WTC11 (cell line): ENCODE results near the gene NRN1L. TPM values are rescaled to one million over a fixed set of nuclear protein-coding genes. Genes with fewer than 3 reads are reported as not detected.

Source experiments
- AFF4 ChIP-seq: sonication (generic); formaldehyde crosslinking; IDR thresholded peaks from 2 replicates; pipeline ENCODE4 v1.8.1; 2023; ENCODE audit warnings: mild to moderate bottlenecking, missing genetic modification reagents, borderline replicate concordance
- ARID4B ChIP-seq: sonication (generic); formaldehyde crosslinking; IDR thresholded peaks from 2 replicates; pipeline ENCODE4 v1.8.0; 2023; ENCODE audit warnings: missing genetic modification reagents, mild to moderate bottlenecking, borderline replicate concordance
- CREM ChIP-seq: sonication (generic); formaldehyde crosslinking; IDR thresholded peaks from 2 replicates; pipeline ENCODE4 v1.8.1; 2022; ENCODE audit warnings: mild to moderate bottlenecking, missing genetic modification reagents, moderate library complexity
- CTCF ChIP-seq: fragments of 200-600 bp; IDR thresholded peaks from 2 replicates; pipeline ENCODE4 v1.8.0; 2022; ENCODE audit warnings: antibody characterized with exemption
- EMX1 ChIP-seq: fragments of 250-450 bp; sonication (Bioruptor Pico); IDR thresholded peaks from 2 replicates; pipeline ENCODE4 v1.8.0; 2021; ENCODE audit warnings: mild to moderate bottlenecking
- FOXJ3 ChIP-seq: sonication (generic); formaldehyde crosslinking; IDR thresholded peaks from 2 replicates; pipeline ENCODE4 v1.9.0; 2021; ENCODE audit warnings: missing genetic modification reagents, mild to moderate bottlenecking, borderline replicate concordance
- GABPB1 ChIP-seq: sonication (generic); formaldehyde crosslinking; IDR thresholded peaks from 2 replicates; pipeline ENCODE4 v1.8.1; 2023; ENCODE audit warnings: mild to moderate bottlenecking, missing genetic modification reagents
- HMGA2 ChIP-seq: fragments of 250-450 bp; sonication (Bioruptor Pico); IDR thresholded peaks from 2 replicates; pipeline ENCODE4 v1.4.0; 2021; ENCODE audit warnings: mild to moderate bottlenecking, moderate library complexity
- KAT7 ChIP-seq: sonication (generic); formaldehyde crosslinking; IDR thresholded peaks from 2 replicates; pipeline ENCODE4 v1.8.1; 2023; ENCODE audit warnings: missing genetic modification reagents, mild to moderate bottlenecking, borderline replicate concordance
- PREB ChIP-seq: sonication (generic); formaldehyde crosslinking; IDR thresholded peaks from 2 replicates; pipeline ENCODE4 v1.8.1; 2022; ENCODE audit warnings: mild to moderate bottlenecking, missing genetic modification reagents, moderate library complexity, borderline replicate concordance
- TEAD1 ChIP-seq: sonication (generic); formaldehyde crosslinking; IDR thresholded peaks from 2 replicates; pipeline ENCODE4 v1.8.0; 2022; ENCODE audit warnings: mild to moderate bottlenecking, missing genetic modification reagents
- ZNF232 ChIP-seq: sonication (generic); formaldehyde crosslinking; IDR thresholded peaks from 2 replicates; pipeline ENCODE4 v1.8.0; 2022; ENCODE audit warnings: mild to moderate bottlenecking, missing genetic modification reagents
- ZNF423 ChIP-seq: fragments of 250-450 bp; sonication (Bioruptor Pico); IDR thresholded peaks from 2 replicates; pipeline ENCODE4 v2.1.2; 2022; ENCODE audit warnings: mild to moderate bottlenecking, moderate library complexity
- total RNA-seq: library from RNA; stranded (reverse); gene quantifications from 3 replicates; pipeline ENCODE4 v1.2.3, GENCODE V29; 2021
- TF ChIP-seq, protein P1 (sequence below): sonication (generic); formaldehyde crosslinking; IDR thresholded peaks from 2 replicates; pipeline ENCODE4 v1.8.1; 2023; ENCODE audit warnings: mild to moderate bottlenecking, missing genetic modification reagents
- TF ChIP-seq, protein P2 (sequence below): sonication (generic); formaldehyde crosslinking; IDR thresholded peaks from 2 replicates; pipeline ENCODE4 v1.8.1; 2023; ENCODE audit warnings: mild to moderate bottlenecking, moderate library complexity, missing genetic modification reagents
- TF ChIP-seq, protein P3 (sequence below): sonication (generic); formaldehyde crosslinking; IDR thresholded peaks from 2 replicates; pipeline ENCODE4 v1.8.1; 2022; ENCODE audit warnings: mild to moderate bottlenecking, moderate library complexity, missing genetic modification reagents
- TF ChIP-seq, protein P4 (sequence below): fragments of 250-450 bp; sonication (Bioruptor Pico); IDR thresholded peaks from 2 replicates; pipeline ENCODE4 v1.9.0; 2021; ENCODE audit warnings: mild to moderate bottlenecking

Gene NRN1L
- total RNA-seq, 1 experiment from 2014 or later = 12.4 TPM

GRCh38 chr16:67892899-67893742 lies 8.4 kb downstream of the NRN1L start, which contains the start of gene PSKH1 (continued):
- 0 out of 2 replicates have a peak, but pooled peaks have one; percentile 48 for TF ChIP-seq ZNF232 (CRISPR knock-in tag)
- 0 out of 2 replicates have a peak, but pooled peaks have one; percentile 18 for TF ChIP-seq TEAD1 (CRISPR knock-in tag)
- no peak for TF ChIP-seq ZNF423 (CRISPR knock-in tag)
- TF ChIP-seq GABPB1 (CRISPR knock-in tag) = no peak
- TF ChIP-seq, protein P1, sequence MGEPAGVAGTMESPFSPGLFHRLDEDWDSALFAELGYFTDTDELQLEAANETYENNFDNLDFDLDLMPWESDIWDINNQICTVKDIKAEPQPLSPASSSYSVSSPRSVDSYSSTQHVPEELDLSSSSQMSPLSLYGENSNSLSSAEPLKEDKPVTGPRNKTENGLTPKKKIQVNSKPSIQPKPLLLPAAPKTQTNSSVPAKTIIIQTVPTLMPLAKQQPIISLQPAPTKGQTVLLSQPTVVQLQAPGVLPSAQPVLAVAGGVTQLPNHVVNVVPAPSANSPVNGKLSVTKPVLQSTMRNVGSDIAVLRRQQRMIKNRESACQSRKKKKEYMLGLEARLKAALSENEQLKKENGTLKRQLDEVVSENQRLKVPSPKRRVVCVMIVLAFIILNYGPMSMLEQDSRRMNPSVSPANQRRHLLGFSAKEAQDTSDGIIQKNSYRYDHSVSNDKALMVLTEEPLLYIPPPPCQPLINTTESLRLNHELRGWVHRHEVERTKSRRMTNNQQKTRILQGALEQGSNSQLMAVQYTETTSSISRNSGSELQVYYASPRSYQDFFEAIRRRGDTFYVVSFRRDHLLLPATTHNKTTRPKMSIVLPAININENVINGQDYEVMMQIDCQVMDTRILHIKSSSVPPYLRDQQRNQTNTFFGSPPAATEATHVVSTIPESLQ (CRISPR knock-in tag) = no peak
- TF ChIP-seq, protein P2, sequence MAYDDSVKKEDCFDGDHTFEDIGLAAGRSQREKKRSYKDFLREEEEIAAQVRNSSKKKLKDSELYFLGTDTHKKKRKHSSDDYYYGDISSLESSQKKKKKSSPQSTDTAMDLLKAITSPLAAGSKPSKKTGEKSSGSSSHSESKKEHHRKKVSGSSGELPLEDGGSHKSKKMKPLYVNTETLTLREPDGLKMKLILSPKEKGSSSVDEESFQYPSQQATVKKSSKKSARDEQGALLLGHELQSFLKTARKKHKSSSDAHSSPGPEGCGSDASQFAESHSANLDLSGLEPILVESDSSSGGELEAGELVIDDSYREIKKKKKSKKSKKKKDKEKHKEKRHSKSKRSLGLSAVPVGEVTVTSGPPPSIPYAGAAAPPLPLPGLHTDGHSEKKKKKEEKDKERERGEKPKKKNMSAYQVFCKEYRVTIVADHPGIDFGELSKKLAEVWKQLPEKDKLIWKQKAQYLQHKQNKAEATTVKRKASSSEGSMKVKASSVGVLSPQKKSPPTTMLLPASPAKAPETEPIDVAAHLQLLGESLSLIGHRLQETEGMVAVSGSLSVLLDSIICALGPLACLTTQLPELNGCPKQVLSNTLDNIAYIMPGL (CRISPR knock-in tag) = no peak; the same call in 1 of the 2 replicates
- no peak for TF ChIP-seq CTCF
- TF ChIP-seq PREB = no peak
- TF ChIP-seq CREM (CRISPR knock-in tag) = peak; percentile 95
- TF ChIP-seq KAT7 (CRISPR knock-in tag) = peak; percentile 71; the same call in 1 of the 2 replicates
- TF ChIP-seq, protein P3, sequence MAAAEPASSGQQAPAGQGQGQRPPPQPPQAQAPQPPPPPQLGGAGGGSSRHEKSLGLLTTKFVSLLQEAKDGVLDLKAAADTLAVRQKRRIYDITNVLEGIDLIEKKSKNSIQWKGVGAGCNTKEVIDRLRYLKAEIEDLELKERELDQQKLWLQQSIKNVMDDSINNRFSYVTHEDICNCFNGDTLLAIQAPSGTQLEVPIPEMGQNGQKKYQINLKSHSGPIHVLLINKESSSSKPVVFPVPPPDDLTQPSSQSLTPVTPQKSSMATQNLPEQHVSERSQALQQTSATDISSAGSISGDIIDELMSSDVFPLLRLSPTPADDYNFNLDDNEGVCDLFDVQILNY (CRISPR knock-in tag) = 0 out of 2 replicates have a peak, but pooled peaks have one; percentile 20
- TF ChIP-seq, protein P4, sequence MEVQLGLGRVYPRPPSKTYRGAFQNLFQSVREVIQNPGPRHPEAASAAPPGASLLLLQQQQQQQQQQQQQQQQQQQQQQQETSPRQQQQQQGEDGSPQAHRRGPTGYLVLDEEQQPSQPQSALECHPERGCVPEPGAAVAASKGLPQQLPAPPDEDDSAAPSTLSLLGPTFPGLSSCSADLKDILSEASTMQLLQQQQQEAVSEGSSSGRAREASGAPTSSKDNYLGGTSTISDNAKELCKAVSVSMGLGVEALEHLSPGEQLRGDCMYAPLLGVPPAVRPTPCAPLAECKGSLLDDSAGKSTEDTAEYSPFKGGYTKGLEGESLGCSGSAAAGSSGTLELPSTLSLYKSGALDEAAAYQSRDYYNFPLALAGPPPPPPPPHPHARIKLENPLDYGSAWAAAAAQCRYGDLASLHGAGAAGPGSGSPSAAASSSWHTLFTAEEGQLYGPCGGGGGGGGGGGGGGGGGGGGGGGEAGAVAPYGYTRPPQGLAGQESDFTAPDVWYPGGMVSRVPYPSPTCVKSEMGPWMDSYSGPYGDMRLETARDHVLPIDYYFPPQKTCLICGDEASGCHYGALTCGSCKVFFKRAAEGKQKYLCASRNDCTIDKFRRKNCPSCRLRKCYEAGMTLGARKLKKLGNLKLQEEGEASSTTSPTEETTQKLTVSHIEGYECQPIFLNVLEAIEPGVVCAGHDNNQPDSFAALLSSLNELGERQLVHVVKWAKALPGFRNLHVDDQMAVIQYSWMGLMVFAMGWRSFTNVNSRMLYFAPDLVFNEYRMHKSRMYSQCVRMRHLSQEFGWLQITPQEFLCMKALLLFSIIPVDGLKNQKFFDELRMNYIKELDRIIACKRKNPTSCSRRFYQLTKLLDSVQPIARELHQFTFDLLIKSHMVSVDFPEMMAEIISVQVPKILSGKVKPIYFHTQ (CRISPR knock-in tag) = no peak
- no peak for TF ChIP-seq ARID4B (CRISPR knock-in tag)
- TF ChIP-seq AFF4 (CRISPR knock-in tag) = no peak
- TF ChIP-seq FOXJ3 (CRISPR knock-in tag) = no peak
- TF ChIP-seq HMGA2 (CRISPR knock-in tag) = no peak
- TF ChIP-seq EMX1 (CRISPR knock-in tag) = no peak
